Neural cell (in vitro differentiated cells): ENCODE data around the gene PCDHB5. TPM values are rescaled to one million over a fixed set of nuclear protein-coding genes. Genes with fewer than 3 reads are reported as not detected.
"Not testable (repeated sequence)": the region's sequence is repeated elsewhere in the genome, so short reads cannot be mapped to it uniquely, and the experiment has no call there.

Experiments
- H2AFZ ChIP-seq: fragments of 200-600, 300-800 bp; sonication (generic), shearing (Covaris generic); 2 replicates; pipeline ENCODE4 v1.6.0; 2014; ENCODE audit warnings: low read depth, mild to moderate bottlenecking, antibody characterized with exemption, low read length, moderate library complexity
- H3F3A ChIP-seq: fragments of 200-600 bp; shearing (Covaris generic); 2 replicates; pipeline ENCODE4 v1.6.1; 2016; ENCODE audit warnings: mild to moderate bottlenecking, moderate library complexity, mixed read lengths, antibody characterized with exemption, low read length; ENCODE audit not compliant: insufficient read depth, poor library complexity, severe bottlenecking
- H3K27ac ChIP-seq: fragments of 200-600, 300-800 bp; sonication (generic), shearing (Covaris generic); 2 replicates; pipeline ENCODE4 v1.5.1; 2014; ENCODE audit warnings: mild to moderate bottlenecking, low read length, moderate library complexity
- H3K27me3 ChIP-seq: fragments of 300-800, 200-600 bp; sonication (generic), shearing (Covaris generic); 2 replicates; pipeline ENCODE4 v1.6.0; 2014; ENCODE audit warnings: mild to moderate bottlenecking, low read depth, low read length, moderate library complexity; ENCODE audit not compliant: insufficient read depth
- H3K36me3 ChIP-seq: fragments of 300-800, 200-600 bp; sonication (generic), shearing (Covaris generic); 2 replicates; pipeline ENCODE4 v1.5.1; 2014; ENCODE audit warnings: mild to moderate bottlenecking, antibody characterized with exemption, low read length, moderate library complexity; ENCODE audit not compliant: insufficient read depth
- H3K4me2 ChIP-seq: fragments of 300-800, 200-600 bp; sonication (generic), shearing (Covaris generic); 2 replicates; pipeline ENCODE4 v1.6.0; 2014; ENCODE audit warnings: mild to moderate bottlenecking, low read length
- H3K4me3 ChIP-seq: fragments of 300-800, 200-600 bp; sonication (generic), shearing (Covaris generic); 2 replicates; pipeline ENCODE4 v1.5.1; 2014; ENCODE audit warnings: mild to moderate bottlenecking, low read length, moderate library complexity
- H3K79me2 ChIP-seq: fragments of 200-600 bp; shearing (Covaris generic); replicated peaks from 2 replicates; pipeline ENCODE4 v1.6.0; 2014; ENCODE audit warnings: mild to moderate bottlenecking, low read length, moderate library complexity; ENCODE audit not compliant: insufficient read depth
- H3K9ac ChIP-seq: fragments of 300-800, 200-600 bp; sonication (generic), shearing (Covaris generic); 2 replicates; pipeline ENCODE4 v1.6.1; 2016; ENCODE audit warnings: mild to moderate bottlenecking, low read length, mixed read lengths
- H3K9me2 ChIP-seq: fragments of 200-600 bp; shearing (Covaris generic); 2 replicates; pipeline ENCODE4 v1.6.1; 2016; ENCODE audit warnings: mild to moderate bottlenecking, low read length, mixed read lengths; ENCODE audit not compliant: insufficient read depth
- H3K9me3 ChIP-seq: fragments of 200-600, 300-800 bp; sonication (generic), shearing (Covaris generic); 2 replicates; pipeline ENCODE4 v1.6.1; 2016; ENCODE audit warnings: mild to moderate bottlenecking, mixed run types, low read length, moderate library complexity, mixed read lengths
- H4K20me1 ChIP-seq: fragments of 200-600 bp; shearing (Covaris generic); 2 replicates; pipeline ENCODE4 v1.6.1; 2016; ENCODE audit warnings: mild to moderate bottlenecking, mixed run types; ENCODE audit not compliant: insufficient read depth
- CTCF ChIP-seq: fragments of 450-650 bp; IDR thresholded peaks from 2 replicates; pipeline ENCODE4 v1.5.1; 2014; ENCODE audit warnings: antibody characterized with exemption, mild to moderate bottlenecking, moderate library complexity; ENCODE audit not compliant: poor library complexity, severe bottlenecking
- EP300 ChIP-seq: fragments of 450-650 bp; conservative IDR thresholded peaks from 2 replicates; pipeline ENCODE4 v1.6.1; 2014; ENCODE audit warnings: antibody characterized with exemption, mild to moderate bottlenecking, moderate library complexity; ENCODE audit not compliant: poor library complexity, severe bottlenecking
- EZH2 ChIP-seq: fragments of 200-600, 300-800 bp; shearing (Covaris generic), sonication (generic); IDR thresholded peaks from 2 replicates; pipeline ENCODE4 v1.6.1; 2014; ENCODE audit warnings: antibody characterized with exemption, low read length, borderline replicate concordance, mild to moderate bottlenecking; ENCODE audit not compliant: insufficient read depth, poor library complexity, severe bottlenecking
- MXI1 ChIP-seq: fragments of 450-650 bp; conservative IDR thresholded peaks from 2 replicates; pipeline ENCODE4 v1.6.1; 2014; ENCODE audit warnings: antibody characterized with exemption, mild to moderate bottlenecking; ENCODE audit not compliant: poor library complexity, severe bottlenecking
- POLR2AphosphoS5 ChIP-seq: IDR thresholded peaks from 2 replicates; pipeline ENCODE4 v1.6.1; 2012
- RAD21 ChIP-seq: fragments of 450-650 bp; conservative IDR thresholded peaks from 2 replicates; pipeline ENCODE4 v1.6.1; 2014; ENCODE audit warnings: antibody characterized with exemption, mild to moderate bottlenecking, moderate library complexity
- SMC3 ChIP-seq: fragments of 450-650 bp; conservative IDR thresholded peaks from 2 replicates; pipeline ENCODE4 v1.6.1; 2014; ENCODE audit warnings: antibody characterized with exemption, mild to moderate bottlenecking, moderate library complexity; ENCODE audit not compliant: poor library complexity
- TAF1 ChIP-seq: IDR thresholded peaks from 2 replicates; pipeline ENCODE4 v1.6.1; 2012; ENCODE audit warnings: low read depth
- polyA plus RNA-seq: library from polyadenylated mRNA; depleted of rRNA; stranded (reverse); fragments of >200 nt; gene quantifications from 2 replicates; pipeline ENCODE4 v1.2.3, GENCODE V29; 2014
- TF ChIP-seq, protein P1 (sequence below): IDR thresholded peaks from 2 replicates; pipeline ENCODE4 v1.6.1; 2012; ENCODE audit warnings: borderline replicate concordance

The PCDHB5 gene
- polyA plus RNA-seq, 1 donor from 2014 or later, result 4.7 TPM

DNA sequence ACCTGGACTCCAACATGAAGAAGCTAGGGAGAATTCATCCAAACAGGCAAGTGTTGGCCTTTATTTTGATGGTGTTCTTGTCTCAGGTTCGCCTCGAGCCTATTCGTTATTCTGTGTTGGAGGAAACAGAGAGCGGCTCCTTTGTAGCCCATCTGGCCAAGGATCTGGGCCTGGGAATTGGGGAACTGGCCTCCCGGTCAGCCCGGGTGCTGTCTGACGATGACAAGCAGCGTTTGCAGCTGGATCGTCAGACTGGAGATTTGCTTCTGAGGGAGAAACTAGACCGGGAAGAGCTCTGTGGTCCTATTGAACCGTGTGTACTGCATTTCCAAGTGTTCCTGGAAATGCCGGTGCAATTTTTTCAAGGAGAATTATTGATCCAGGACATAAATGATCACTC lies 13.0 kb upstream of the PCDHB5 start:
- no peak overlapping the region for H3K9ac ChIP-seq
- no peak overlapping the region for H3K27ac ChIP-seq
- no peaks in the 10 kb centered on the region for H4K20me1 ChIP-seq
- H3F3A ChIP-seq, result no peaks in the 10 kb centered on the region
- H3K36me3 ChIP-seq, result no peaks in the 10 kb centered on the region
- H3K4me3 ChIP-seq, result no peak overlapping the region
- H3K4me2 ChIP-seq, result no peak overlapping the region
- H3K9me2 ChIP-seq, result no peaks in the 10 kb centered on the region
- no peak overlapping the region for H2AFZ ChIP-seq
- peaks cover 19% of the 10 kb centered on the region for H3K79me2 ChIP-seq
- no peaks in the 10 kb centered on the region for H3K27me3 ChIP-seq
- H3K9me3 ChIP-seq, result peaks cover 10% of the 10 kb centered on the region
- TF ChIP-seq, protein P1, sequence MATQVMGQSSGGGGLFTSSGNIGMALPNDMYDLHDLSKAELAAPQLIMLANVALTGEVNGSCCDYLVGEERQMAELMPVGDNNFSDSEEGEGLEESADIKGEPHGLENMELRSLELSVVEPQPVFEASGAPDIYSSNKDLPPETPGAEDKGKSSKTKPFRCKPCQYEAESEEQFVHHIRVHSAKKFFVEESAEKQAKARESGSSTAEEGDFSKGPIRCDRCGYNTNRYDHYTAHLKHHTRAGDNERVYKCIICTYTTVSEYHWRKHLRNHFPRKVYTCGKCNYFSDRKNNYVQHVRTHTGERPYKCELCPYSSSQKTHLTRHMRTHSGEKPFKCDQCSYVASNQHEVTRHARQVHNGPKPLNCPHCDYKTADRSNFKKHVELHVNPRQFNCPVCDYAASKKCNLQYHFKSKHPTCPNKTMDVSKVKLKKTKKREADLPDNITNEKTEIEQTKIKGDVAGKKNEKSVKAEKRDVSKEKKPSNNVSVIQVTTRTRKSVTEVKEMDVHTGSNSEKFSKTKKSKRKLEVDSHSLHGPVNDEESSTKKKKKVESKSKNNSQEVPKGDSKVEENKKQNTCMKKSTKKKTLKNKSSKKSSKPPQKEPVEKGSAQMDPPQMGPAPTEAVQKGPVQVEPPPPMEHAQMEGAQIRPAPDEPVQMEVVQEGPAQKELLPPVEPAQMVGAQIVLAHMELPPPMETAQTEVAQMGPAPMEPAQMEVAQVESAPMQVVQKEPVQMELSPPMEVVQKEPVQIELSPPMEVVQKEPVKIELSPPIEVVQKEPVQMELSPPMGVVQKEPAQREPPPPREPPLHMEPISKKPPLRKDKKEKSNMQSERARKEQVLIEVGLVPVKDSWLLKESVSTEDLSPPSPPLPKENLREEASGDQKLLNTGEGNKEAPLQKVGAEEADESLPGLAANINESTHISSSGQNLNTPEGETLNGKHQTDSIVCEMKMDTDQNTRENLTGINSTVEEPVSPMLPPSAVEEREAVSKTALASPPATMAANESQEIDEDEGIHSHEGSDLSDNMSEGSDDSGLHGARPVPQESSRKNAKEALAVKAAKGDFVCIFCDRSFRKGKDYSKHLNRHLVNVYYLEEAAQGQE, result no peak
- no peak for TF ChIP-seq EP300
- TF ChIP-seq POLR2AphosphoS5, result no peak
- no peak for TF ChIP-seq EZH2
- TF ChIP-seq CTCF, result no peak
- TF ChIP-seq SMC3, result no peak
- no peak for TF ChIP-seq TAF1
- no peak for TF ChIP-seq RAD21
- TF ChIP-seq MXI1, result no peak

DNA sequence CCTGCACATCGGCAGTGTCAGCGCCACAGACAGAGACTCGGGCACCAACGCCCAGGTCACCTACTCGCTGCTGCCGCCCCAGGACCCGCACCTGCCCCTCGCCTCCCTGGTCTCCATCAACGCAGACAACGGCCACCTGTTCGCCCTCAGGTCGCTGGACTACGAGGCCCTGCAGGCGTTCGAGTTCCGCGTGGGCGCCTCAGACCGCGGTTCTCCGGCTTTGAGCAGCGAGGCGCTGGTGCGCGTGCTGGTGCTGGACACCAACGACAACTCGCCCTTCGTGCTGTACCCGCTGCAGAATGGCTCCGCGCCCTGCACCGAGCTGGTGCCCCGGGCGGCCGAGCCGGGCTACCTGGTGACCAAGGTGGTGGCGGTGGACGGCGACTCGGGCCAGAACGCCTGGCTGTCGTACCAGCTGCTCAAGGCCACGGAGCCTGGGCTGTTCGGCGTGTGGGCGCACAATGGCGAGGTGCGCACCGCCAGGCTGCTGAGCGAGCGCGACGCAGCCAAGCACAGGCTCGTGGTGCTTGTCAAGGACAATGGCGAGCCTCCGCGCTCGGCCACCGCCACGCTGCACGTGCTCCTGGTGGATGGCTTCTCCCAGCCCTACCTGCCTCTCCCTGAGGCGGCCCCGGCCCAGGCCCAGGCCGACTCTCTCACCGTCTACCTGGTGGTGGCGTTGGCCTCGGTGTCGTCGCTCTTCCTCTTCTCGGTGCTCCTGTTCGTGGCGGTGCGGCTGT lies 11.4 kb upstream of the PCDHB5 start:
- H3K9me2 ChIP-seq, H2AFZ ChIP-seq, H3K4me2 ChIP-seq, H3F3A ChIP-seq, H3K9ac ChIP-seq, H3K27ac ChIP-seq, H3K9me3 ChIP-seq, H3K4me3 ChIP-seq, H4K20me1 ChIP-seq, H3K36me3 ChIP-seq, H3K27me3 ChIP-seq: not testable (repeated sequence)
- H3K79me2 ChIP-seq, result peaks cover 19% of the 10 kb centered on the region

GRCh38 chr5:141127305-141127704 lies 7.7 kb upstream of the PCDHB5 start:
- Histone ChIP-seq H3K27me3 (no peaks in the 10 kb centered on the region), H3K9ac (no peak overlapping the region), H4K20me1 (no peaks in the 10 kb centered on the region), H3K27ac (no peak overlapping the region), H3K4me2 (no peak overlapping the region), H3F3A (no peaks in the 10 kb centered on the region), H3K79me2 (no peaks in the 10 kb centered on the region), H2AFZ (no peak overlapping the region), H3K9me2 (no peaks in the 10 kb centered on the region), H3K4me3 (no peak overlapping the region), H3K36me3 (peaks cover 1% of the 10 kb centered on the region), H3K9me3 (peaks cover 4% of the 10 kb centered on the region)
- no peak for TF ChIP-seq SMC3
- TF ChIP-seq POLR2AphosphoS5, result no peak
- no peak for TF ChIP-seq RAD21
- no peak for TF ChIP-seq MXI1
- TF ChIP-seq CTCF, result no peak
- no peak for TF ChIP-seq EZH2
- no peak for TF ChIP-seq TAF1
- TF ChIP-seq, protein P1, result no peak
- TF ChIP-seq EP300, result no peak
